ENCODE results near the gene SMARCAL1. TPM values are rescaled to one million over a fixed set of nuclear protein-coding genes. Genes with fewer than 3 reads are reported as not detected.

SMARCAL1 gene
- total and polyA plus RNA-seq, 9 of the 15 experiments (the other 6 are each of a cell fraction or from before 2014, with no cell fraction given): 8.2 to 27.9 (median 12.4) TPM

- FAIRE-seq: no peak
- 0 out of 2 replicates have a peak, but pooled peaks have one; percentile 54 for TF ChIP-seq ZNF551 (CRISPR knock-in tag; IDR thresholded peaks at IDR 0.05)
- 0 out of 2 replicates have a peak, but pooled peaks have one; percentile 50 for TF ChIP-seq SUPT5H (IDR thresholded peaks at IDR 0.05)
- TF ChIP-seq POLR2H (tag; IDR thresholded peaks at IDR 0.05; ENCODE audit: low read depth): 0 out of 2 replicates have a peak, but pooled peaks have one; percentile 14
- 0 out of 2 replicates have a peak, but pooled peaks have one; percentile 11 for TF ChIP-seq MYNN (IDR thresholded peaks at IDR 0.05)
- TF ChIP-seq MYNN (CRISPR knock-in tag; IDR thresholded peaks at IDR 0.05): no peak
- peak; percentile 29; the same call in 1 of the 2 replicates for TF ChIP-seq POLR2A (conservative IDR thresholded peaks at IDR 0.05)
- no peak for TF ChIP-seq EHMT2 (IDR thresholded peaks at IDR 0.05)
- peak; percentile 56; the same call in 1 of the 2 replicates for TF ChIP-seq POLR2AphosphoS5 (IDR thresholded peaks at IDR 0.05; ENCODE audit: control insufficient read depth, insufficient read depth, low read depth, low read length)
- peak; percentile 38 for TF ChIP-seq POLR2B (IDR thresholded peaks at IDR 0.05; ENCODE audit: low read depth, partially characterized antibody)
- no peak for TF ChIP-seq TGIF2 (CRISPR knock-in tag; IDR thresholded peaks at IDR 0.05)
- TF ChIP-seq ZNF507 (tag; conservative IDR thresholded peaks at IDR 0.05): no peak
Measured at GRCh38 chr2:216504376-216504762, 92.1 kb downstream of the SMARCAL1 start.

More at GRCh38 chr2:216504376-216504762, 92.1 kb downstream of the SMARCAL1 start:
- peak; percentile 16; the same call in 2 of the 3 replicates for ATAC-seq
- CTCF ChIA-PET (ENCODE audit: low intra/inter-chr PET ratio): no interaction called here
- H3K27ac ChIP-seq (ENCODE audit: extremely low read depth, low read depth, low read length): no peak overlapping the region
- no peak overlapping the region for H2AFZ ChIP-seq (ENCODE audit: low read depth, low read length)
- peaks cover 10% of the 10 kb centered on the region for H3K9me1 ChIP-seq (ENCODE audit: control insufficient read depth, insufficient read depth, low read length)
- peaks cover 37% of the 10 kb centered on the region for H4K20me1 ChIP-seq (replicated peaks; ENCODE audit: control insufficient read depth, insufficient read depth, low read length)
- H3K36me3 ChIP-seq (ENCODE audit: control insufficient read depth, insufficient read depth, low read length): peaks cover 77% of the 10 kb centered on the region
- WGBS (ENCODE audit: insufficient coverage, low coverage, missing lambda C conversion rate): 55% methylated on average over 1 of the region's 1 CpG
- H3K27me3 ChIP-seq (ENCODE audit: control insufficient read depth in 2 of 2, insufficient read depth in 2 of 2, low read length in 2 of 2): no peaks in the 10 kb centered on the region
- intact Hi-C loops (cut with micrococcal nuclease) (no loop called here), in situ Hi-C loops (cut with MboI) (no loop called here)
- H3K9me3 ChIP-seq (replicated peaks; ENCODE audit: control insufficient read depth, insufficient read depth, low read depth, low read length): no peaks in the 10 kb centered on the region
- H3K4me2 ChIP-seq (ENCODE audit: insufficient read depth, low read length): no peak overlapping the region
- POLR2A ChIA-PET: no interaction called here
- no peak for DNase-seq (ENCODE audit: extremely low read depth in 1 of 4, low spot score in 3 of 4)
- H3K79me2 ChIP-seq (ENCODE audit: control insufficient read depth, insufficient read depth, low read length): peaks cover 46% of the 10 kb centered on the region
- BruUV-seq (replicated peaks): no TSS peak
- H3K4me3 ChIP-seq: no peak overlapping the region
- no peak overlapping the region for H3K9ac ChIP-seq (ENCODE audit: insufficient read depth in 1 of 2, low read depth in 2 of 2, low read length in 2 of 2)
- peaks cover 0 to 2% of the 10 kb centered on the region in 2 experiments; a peak in 3 of 5 replicates for H3K4me1 ChIP-seq (replicated peaks in 1 of 2; ENCODE audit: control insufficient read depth in 2 of 2, insufficient read depth in 2 of 2, low read length in 2 of 2)

Measured in K562 (cell line).